HepG2 (cell line): Measurements from ENCODE around the gene AATF. TPM values are rescaled to one million over a fixed set of nuclear protein-coding genes. Genes with fewer than 3 reads are reported as not detected.

Experiments used
- GABPB1 ChIP-seq: IDR thresholded peaks from 2 replicates; pipeline ENCODE4 v1.6.1; 2016; ENCODE audit warnings: mild to moderate bottlenecking, missing genetic modification reagents, moderate library complexity, missing compliant biosample characterization
- LCORL ChIP-seq, 2 experiments: fragments of 450-650 bp in 1 of 2; sonication (generic) in 1 of 2; formaldehyde crosslinking in 1 of 2; IDR thresholded peaks; 2 replicates each; pipeline versions ENCODE4 v1.5.0 to v1.6.1; 2017 to 2020; ENCODE audit warnings: antibody characterized with exemption in 1 of 2, missing genetic modification reagents in 1 of 2
- RFX3 ChIP-seq: IDR thresholded peaks from 2 replicates; pipeline ENCODE4 v1.6.1; 2016; ENCODE audit warnings: missing biosample characterization, missing genetic modification reagents
- SKI ChIP-seq: fragments of 450-650 bp; IDR thresholded peaks from one replicate; pipeline ENCODE4 v1.6.1; 2018; ENCODE audit warnings: mild to moderate bottlenecking; ENCODE audit not compliant: partially characterized antibody
- SUZ12 ChIP-seq: fragments of 150-350 bp; IDR thresholded peaks from 2 replicates; pipeline ENCODE4 v1.6.1; 2014; ENCODE audit warnings: low read depth, low read length
- ZFP36 ChIP-seq: fragments of 150-350 bp; IDR thresholded peaks from 2 replicates; pipeline ENCODE4 v1.6.1; 2018; ENCODE audit warnings: borderline replicate concordance, low read length, low read depth; ENCODE audit not compliant: partially characterized antibody
- ZNF230 ChIP-seq: sonication (generic); formaldehyde crosslinking; IDR thresholded peaks from 2 replicates; pipeline ENCODE4 v1.4.0; 2020; ENCODE audit warnings: mild to moderate bottlenecking, missing genetic modification reagents
- ZNF251 ChIP-seq: sonication (generic); formaldehyde crosslinking; IDR thresholded peaks from 2 replicates; pipeline ENCODE4 v1.9.0; 2021; ENCODE audit warnings: mild to moderate bottlenecking, missing genetic modification reagents
- ZNF773 ChIP-seq: sonication (generic); formaldehyde crosslinking; IDR thresholded peaks from 2 replicates; pipeline ENCODE4 v1.4.0; 2020; ENCODE audit warnings: missing genetic modification reagents, borderline replicate concordance
- polyA plus RNA-seq, 8 experiments: library from polyadenylated mRNA; depleted of rRNA in 3 of 8; stranded (reverse) in 7 of 8; unstranded in 1 of 8; fragments of >200 nt; fragmentation: Illumina TruSeq in 4 of 8; extraction: Trizol in 4 of 8; gene quantifications; 2 replicates each; pipeline versions ENCODE4 v1.2.1 to v1.2.3, GENCODE V29; 2011 to 2016; ENCODE audit warnings: low read depth in 4 of 8, missing spikeins in 1 of 8, mixed read lengths in 1 of 8; ENCODE audit not compliant: insufficient read depth in 1 of 8
- total RNA-seq, 5 experiments: library from RNA; depleted of rRNA; stranded (reverse); fragments of >200 nt; fragmentation: Illumina TruSeq; extraction: Trizol; gene quantifications; 2 replicates each; pipeline ENCODE4 v1.2.3, GENCODE V29; 2016; ENCODE audit warnings: low read depth in 1 of 5
- TF ChIP-seq, protein P1 (sequence below), 2 experiments: sonication (generic) in 1 of 2; formaldehyde crosslinking in 1 of 2; IDR thresholded peaks; 2 replicates each; pipeline versions ENCODE4 v1.6.1 to v1.9.0; 2014 to 2022; ENCODE audit warnings: antibody characterized with exemption in 1 of 2, borderline replicate concordance in 1 of 2, inconsistent platforms in 1 of 2, low read depth in 1 of 2, missing genetic modification reagents in 1 of 2
- TF ChIP-seq, protein P2 (sequence below): sonication (generic); formaldehyde crosslinking; IDR thresholded peaks from 2 replicates; pipeline ENCODE4 v1.5.1; 2020; ENCODE audit warnings: mild to moderate bottlenecking, missing genetic modification reagents
- TF ChIP-seq, protein P3 (sequence below): sonication (generic); formaldehyde crosslinking; IDR thresholded peaks from 2 replicates; pipeline ENCODE4 v1.4.0; 2020; ENCODE audit warnings: missing genetic modification reagents
- TF ChIP-seq, protein P4 (sequence below): sonication (generic); formaldehyde crosslinking; IDR thresholded peaks from 2 replicates; pipeline ENCODE4 v1.4.0; 2020; ENCODE audit warnings: missing genetic modification reagents

Gene AATF
- total and polyA plus RNA-seq, 2 of the 13 experiments (the other 11 are each of a cell fraction or from before 2014, with no cell fraction given): 9.1 to 53.3 TPM

DNA sequence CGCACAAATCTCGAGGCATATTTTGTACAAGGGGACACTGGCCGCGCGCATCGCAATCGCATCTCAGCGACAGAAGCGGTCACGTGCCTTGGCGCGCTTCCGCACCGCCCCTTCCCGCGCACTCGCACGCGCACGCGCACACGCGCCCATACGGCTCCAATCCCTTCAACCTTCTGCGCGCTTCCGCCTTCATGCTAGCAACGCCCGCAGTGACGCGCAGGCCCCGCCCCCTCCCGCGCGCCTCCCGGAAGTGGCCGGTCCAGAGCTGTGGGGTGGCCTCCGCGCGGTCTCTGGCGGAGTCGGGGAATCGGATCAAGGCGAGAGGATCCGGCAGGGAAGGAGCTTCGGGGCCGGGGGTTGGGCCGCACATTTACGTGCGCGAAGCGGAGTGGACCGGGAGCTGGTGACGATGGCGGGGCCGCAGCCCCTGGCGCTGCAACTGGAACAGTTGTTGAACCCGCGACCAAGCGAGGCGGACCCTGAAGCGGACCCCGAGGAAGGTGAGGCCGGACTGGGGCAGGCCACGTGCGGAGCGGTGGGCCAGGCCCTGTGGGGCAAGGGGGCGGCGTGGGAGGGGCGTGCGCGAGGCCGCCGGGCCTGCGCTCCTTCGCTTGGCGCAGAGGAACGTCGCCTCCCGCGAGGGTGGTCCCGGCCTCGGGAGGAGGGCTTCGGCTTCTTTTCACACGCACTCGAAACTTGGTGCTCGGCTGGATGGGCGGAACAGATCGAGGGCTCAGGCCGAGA lies at the start of gene AATF (continued):
- TF ChIP-seq, protein P1, sequence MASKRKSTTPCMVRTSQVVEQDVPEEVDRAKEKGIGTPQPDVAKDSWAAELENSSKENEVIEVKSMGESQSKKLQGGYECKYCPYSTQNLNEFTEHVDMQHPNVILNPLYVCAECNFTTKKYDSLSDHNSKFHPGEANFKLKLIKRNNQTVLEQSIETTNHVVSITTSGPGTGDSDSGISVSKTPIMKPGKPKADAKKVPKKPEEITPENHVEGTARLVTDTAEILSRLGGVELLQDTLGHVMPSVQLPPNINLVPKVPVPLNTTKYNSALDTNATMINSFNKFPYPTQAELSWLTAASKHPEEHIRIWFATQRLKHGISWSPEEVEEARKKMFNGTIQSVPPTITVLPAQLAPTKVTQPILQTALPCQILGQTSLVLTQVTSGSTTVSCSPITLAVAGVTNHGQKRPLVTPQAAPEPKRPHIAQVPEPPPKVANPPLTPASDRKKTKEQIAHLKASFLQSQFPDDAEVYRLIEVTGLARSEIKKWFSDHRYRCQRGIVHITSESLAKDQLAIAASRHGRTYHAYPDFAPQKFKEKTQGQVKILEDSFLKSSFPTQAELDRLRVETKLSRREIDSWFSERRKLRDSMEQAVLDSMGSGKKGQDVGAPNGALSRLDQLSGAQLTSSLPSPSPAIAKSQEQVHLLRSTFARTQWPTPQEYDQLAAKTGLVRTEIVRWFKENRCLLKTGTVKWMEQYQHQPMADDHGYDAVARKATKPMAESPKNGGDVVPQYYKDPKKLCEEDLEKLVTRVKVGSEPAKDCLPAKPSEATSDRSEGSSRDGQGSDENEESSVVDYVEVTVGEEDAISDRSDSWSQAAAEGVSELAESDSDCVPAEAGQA (IDR thresholded peaks at IDR 0.05; ENCODE audit: low read depth): peak; percentile 75
- TF ChIP-seq, protein P1 (CRISPR knock-in tag; IDR thresholded peaks at IDR 0.05; ENCODE audit: borderline replicate concordance): peak; percentile 98
- TF ChIP-seq ZNF773 (CRISPR knock-in tag) (peak; percentile 99), SKI (peak; percentile 7), ZNF230 (CRISPR knock-in tag) (peak; percentile 94), ZFP36 (no peak), GABPB1 (peak; percentile 97), RFX3 (CRISPR knock-in tag) (no peak), LCORL (IDR thresholded peaks at IDR 0.05) (no peak), LCORL (CRISPR knock-in tag; IDR thresholded peaks at IDR 0.05) (peak; percentile 83), ZNF251 (CRISPR knock-in tag) (peak; percentile 91; the same call in 1 of the 2 replicates), SUZ12 (no peak)
- TF ChIP-seq, protein P2, sequence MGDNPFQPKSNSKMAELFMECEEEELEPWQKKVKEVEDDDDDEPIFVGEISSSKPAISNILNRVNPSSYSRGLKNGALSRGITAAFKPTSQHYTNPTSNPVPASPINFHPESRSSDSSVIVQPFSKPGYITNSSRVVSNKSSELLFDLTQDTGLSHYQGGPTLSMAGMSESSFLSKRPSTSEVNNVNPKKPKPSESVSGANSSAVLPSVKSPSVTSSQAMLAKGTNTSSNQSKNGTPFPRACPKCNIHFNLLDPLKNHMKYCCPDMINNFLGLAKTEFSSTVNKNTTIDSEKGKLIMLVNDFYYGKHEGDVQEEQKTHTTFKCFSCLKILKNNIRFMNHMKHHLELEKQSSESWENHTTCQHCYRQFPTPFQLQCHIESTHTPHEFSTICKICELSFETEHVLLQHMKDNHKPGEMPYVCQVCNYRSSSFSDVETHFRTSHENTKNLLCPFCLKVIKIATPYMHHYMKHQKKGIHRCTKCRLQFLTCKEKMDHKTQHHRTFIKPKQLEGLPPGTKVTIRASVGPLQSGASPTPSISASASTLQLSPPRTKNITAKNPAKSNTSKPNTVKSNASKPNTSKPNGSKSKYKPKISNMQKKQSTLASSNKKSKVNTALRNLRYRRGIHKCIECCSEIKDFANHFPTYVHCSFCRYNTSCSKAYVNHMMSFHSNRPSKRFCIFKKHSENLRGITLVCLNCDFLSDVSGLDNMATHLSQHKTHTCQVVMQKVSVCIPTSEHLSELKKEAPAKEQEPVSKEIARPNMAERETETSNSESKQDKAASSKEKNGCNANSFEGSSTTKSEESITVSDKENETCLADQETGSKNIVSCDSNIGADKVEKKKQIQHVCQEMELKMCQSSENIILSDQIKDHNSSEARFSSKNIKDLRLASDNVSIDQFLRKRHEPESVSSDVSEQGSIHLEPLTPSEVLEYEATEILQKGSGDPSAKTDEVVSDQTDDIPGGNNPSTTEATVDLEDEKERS (CRISPR knock-in tag): peak; percentile 99
- TF ChIP-seq, protein P3, sequence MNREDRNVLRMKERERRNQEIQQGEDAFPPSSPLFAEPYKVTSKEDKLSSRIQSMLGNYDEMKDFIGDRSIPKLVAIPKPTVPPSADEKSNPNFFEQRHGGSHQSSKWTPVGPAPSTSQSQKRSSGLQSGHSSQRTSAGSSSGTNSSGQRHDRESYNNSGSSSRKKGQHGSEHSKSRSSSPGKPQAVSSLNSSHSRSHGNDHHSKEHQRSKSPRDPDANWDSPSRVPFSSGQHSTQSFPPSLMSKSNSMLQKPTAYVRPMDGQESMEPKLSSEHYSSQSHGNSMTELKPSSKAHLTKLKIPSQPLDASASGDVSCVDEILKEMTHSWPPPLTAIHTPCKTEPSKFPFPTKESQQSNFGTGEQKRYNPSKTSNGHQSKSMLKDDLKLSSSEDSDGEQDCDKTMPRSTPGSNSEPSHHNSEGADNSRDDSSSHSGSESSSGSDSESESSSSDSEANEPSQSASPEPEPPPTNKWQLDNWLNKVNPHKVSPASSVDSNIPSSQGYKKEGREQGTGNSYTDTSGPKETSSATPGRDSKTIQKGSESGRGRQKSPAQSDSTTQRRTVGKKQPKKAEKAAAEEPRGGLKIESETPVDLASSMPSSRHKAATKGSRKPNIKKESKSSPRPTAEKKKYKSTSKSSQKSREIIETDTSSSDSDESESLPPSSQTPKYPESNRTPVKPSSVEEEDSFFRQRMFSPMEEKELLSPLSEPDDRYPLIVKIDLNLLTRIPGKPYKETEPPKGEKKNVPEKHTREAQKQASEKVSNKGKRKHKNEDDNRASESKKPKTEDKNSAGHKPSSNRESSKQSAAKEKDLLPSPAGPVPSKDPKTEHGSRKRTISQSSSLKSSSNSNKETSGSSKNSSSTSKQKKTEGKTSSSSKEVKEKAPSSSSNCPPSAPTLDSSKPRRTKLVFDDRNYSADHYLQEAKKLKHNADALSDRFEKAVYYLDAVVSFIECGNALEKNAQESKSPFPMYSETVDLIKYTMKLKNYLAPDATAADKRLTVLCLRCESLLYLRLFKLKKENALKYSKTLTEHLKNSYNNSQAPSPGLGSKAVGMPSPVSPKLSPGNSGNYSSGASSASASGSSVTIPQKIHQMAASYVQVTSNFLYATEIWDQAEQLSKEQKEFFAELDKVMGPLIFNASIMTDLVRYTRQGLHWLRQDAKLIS (CRISPR knock-in tag): no peak
- TF ChIP-seq, protein P4, sequence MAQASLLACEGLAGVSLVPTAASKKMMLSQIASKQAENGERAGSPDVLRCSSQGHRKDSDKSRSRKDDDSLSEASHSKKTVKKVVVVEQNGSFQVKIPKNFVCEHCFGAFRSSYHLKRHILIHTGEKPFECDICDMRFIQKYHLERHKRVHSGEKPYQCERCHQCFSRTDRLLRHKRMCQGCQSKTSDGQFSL: peak; percentile 75; the same call in 1 of the 2 replicates
